ENCODE measurements around the gene MAML3. TPM values are rescaled to one million over a fixed set of nuclear protein-coding genes. Genes with fewer than 3 reads are reported as not detected.

The MAML3 gene
- total and polyA plus RNA-seq, 2 of the 13 experiments (the other 11 are each of a cell fraction or from before 2014, with no cell fraction given): 0.05 to 0.13 TPM

DNA sequence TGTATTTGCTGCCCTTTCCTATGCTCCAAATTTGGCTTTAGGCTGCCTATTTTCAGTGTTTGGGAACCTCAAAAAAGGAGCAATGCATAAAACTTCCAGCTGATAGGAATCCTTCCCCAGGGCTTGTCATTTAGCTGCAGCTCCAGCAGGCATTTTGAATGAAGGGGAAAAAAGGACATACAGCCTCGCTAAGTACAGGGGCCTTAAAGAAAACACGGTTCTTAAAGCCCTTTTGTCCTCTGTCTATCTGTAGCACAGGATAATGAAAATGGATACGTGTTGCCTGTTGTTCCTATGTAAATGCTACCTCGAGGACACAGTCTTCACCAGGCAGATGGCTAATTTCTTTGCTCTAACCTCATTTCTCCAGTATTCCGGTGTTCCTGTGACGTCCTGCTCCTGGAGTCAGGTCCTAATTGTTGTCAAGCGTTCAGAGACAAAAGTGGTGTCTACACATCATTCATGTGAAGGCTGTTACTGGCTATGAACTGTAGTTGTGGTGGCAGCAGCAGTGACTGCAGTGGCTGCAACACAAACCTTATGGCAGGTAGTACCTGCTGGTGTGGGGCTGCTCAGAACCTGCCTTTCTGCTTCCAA is 371.0 kb downstream of the MAML3 start:
- H3K79me2 ChIP-seq (ENCODE audit: insufficient read depth, low read length): no peaks in the 10 kb centered on the region
- no peaks in the 10 kb centered on the region for H4K20me1 ChIP-seq (ENCODE audit: insufficient read depth, low read length)
- BruUV-seq (replicated peaks): no TSS peak
- intact Hi-C loops (cut with micrococcal nuclease; ENCODE audit: unreplicated experiment) (no loop called here), in situ Hi-C loops (cut with HindIII; ENCODE audit: extremely low pct_ligation_motif_present, low pct_unique_long_range_greater_than_20kb) (no loop called here)
- peaks cover 37% of the 10 kb centered on the region for H3K4me1 ChIP-seq (ENCODE audit: insufficient read depth, low read length)
- no peaks in the 10 kb centered on the region for H3K36me3 ChIP-seq (replicated peaks in 1 of 2; ENCODE audit: control insufficient read depth in 1 of 2, insufficient read depth in 2 of 2, low read length in 2 of 2)
- peak overlapping the region; percentile 51 for H3K4me2 ChIP-seq (ENCODE audit: low read depth, low read length)
- H3K9ac ChIP-seq (ENCODE audit: insufficient read depth, low read depth, low read length): no peak overlapping the region
- ATAC-seq: peak; percentile 37; the same call in 2 of the 3 replicates
- DNase-seq (ENCODE audit: low spot score): no peak
- ChIA-PET POLR2A (no interaction called here), CTCF (ENCODE audit: low intra/inter-chr PET ratio, low total read pairs) (no interaction called here)
- H3K27me3 ChIP-seq (ENCODE audit: control insufficient read depth in 1 of 2, insufficient read depth in 2 of 2, low read length in 2 of 2): peaks cover 0 to 11% of the 10 kb centered on the region in 2 experiments; a peak in 2 of 5 replicates
- no peak overlapping the region for H3K27ac ChIP-seq (ENCODE audit: extremely low read length, insufficient read depth, low read length)
- 47% methylated on average over 7 of the region's 7 CpGs for WGBS (ENCODE audit: low lambda C conversion rate)
- H2AFZ ChIP-seq (ENCODE audit: low read length): no peak overlapping the region
- H3K9me3 ChIP-seq (ENCODE audit: low read length): no peaks in the 10 kb centered on the region
- FAIRE-seq: no peak
- no peak overlapping the region for H3K4me3 ChIP-seq (replicated peaks in 1 of 3; ENCODE audit: insufficient read depth in 1 of 3, low read depth in 2 of 3, low read length in 3 of 3)
- TF ChIP-seq, protein P1, sequence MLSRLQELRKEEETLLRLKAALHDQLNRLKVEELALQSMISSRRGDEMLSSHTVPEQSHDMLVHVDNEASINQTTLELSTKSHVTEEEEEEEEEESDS (CRISPR knock-in tag; IDR thresholded peaks at IDR 0.05; ENCODE audit: borderline replicate concordance): no peak
- no peak for TF ChIP-seq PHF8 (CRISPR knock-in tag; IDR thresholded peaks at IDR 0.05)
- TF ChIP-seq, protein P2, sequence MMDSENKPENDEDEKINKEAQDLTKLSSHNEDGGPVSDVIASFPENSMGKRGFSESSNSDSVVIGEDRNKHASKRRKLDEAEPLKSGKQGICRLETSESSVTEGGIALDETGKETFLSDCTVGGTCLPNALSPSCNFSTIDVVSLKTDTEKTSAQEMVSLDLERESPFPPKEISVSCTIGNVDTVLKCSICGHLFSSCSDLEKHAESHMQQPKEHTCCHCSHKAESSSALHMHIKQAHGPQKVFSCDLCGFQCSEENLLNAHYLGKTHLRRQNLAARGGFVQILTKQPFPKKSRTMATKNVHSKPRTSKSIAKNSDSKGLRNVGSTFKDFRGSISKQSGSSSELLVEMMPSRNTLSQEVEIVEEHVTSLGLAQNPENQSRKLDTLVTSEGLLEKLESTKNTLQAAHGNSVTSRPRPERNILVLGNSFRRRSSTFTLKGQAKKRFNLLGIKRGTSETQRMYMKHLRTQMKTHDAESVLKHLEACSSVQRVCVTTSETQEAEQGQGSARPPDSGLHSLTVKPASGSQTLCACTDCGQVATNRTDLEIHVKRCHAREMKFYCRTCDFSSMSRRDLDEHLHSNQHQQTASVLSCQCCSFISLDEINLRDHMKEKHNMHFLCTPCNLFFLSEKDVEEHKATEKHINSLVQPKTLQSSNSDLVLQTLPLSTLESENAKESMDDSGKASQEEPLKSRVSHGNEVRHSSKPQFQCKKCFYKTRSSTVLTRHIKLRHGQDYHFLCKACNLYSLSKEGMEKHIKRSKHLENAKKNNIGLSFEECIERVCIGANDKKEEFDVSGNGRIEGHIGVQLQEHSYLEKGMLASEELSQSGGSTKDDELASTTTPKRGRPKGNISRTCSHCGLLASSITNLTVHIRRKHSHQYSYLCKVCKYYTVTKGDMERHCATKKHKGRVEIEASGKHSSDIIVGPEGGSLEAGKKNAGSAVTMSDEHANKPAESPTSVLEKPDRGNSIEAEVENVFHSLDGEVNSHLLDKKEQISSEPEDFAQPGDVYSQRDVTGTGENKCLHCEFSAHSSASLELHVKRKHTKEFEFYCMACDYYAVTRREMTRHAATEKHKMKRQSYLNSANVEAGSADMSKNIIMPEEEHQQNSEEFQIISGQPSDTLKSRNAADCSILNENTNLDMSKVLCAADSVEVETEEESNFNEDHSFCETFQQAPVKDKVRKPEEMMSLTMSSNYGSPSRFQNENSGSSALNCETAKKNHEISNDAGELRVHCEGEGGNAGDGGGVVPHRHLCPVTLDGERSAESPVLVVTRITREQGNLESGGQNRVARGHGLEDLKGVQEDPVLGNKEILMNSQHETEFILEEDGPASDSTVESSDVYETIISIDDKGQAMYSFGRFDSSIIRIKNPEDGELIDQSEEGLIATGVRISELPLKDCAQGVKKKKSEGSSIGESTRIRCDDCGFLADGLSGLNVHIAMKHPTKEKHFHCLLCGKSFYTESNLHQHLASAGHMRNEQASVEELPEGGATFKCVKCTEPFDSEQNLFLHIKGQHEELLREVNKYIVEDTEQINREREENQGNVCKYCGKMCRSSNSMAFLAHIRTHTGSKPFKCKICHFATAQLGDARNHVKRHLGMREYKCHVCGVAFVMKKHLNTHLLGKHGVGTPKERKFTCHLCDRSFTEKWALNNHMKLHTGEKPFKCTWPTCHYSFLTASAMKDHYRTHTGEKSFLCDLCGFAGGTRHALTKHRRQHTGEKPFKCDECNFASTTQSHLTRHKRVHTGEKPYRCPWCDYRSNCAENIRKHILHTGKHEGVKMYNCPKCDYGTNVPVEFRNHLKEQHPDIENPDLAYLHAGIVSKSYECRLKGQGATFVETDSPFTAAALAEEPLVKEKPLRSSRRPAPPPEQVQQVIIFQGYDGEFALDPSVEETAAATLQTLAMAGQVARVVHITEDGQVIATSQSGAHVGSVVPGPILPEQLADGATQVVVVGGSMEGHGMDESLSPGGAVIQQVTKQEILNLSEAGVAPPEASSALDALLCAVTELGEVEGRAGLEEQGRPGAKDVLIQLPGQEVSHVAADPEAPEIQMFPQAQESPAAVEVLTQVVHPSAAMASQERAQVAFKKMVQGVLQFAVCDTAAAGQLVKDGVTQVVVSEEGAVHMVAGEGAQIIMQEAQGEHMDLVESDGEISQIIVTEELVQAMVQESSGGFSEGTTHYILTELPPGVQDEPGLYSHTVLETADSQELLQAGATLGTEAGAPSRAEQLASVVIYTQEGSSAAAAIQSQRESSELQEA (CRISPR knock-in tag; IDR thresholded peaks at IDR 0.05; ENCODE audit: not compliant biosample characterization): no peak
- TF ChIP-seq, protein P3, sequence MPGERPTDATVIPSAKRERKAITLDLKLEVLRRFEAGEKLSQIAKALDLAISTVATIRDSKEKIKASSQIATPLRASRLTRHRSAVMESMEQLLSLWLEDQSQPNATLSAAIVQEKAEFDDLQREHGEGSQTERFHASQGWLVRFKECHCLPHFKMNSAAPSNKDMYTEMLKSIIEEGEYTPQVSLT (CRISPR knock-in tag; IDR thresholded peaks at IDR 0.05; ENCODE audit: borderline replicate concordance, low read depth): no peak
- no peak for TF ChIP-seq ZNF296 (CRISPR knock-in tag; conservative IDR thresholded peaks at IDR 0.05)
- TF ChIP-seq ZNF577 (CRISPR knock-in tag; IDR thresholded peaks at IDR 0.05; ENCODE audit: borderline replicate concordance, low read depth): no peak
- TF ChIP-seq FOXK1 (CRISPR knock-in tag; IDR thresholded peaks at IDR 0.05; ENCODE audit: borderline replicate concordance, low read depth): no peak
- TF ChIP-seq, protein P4, sequence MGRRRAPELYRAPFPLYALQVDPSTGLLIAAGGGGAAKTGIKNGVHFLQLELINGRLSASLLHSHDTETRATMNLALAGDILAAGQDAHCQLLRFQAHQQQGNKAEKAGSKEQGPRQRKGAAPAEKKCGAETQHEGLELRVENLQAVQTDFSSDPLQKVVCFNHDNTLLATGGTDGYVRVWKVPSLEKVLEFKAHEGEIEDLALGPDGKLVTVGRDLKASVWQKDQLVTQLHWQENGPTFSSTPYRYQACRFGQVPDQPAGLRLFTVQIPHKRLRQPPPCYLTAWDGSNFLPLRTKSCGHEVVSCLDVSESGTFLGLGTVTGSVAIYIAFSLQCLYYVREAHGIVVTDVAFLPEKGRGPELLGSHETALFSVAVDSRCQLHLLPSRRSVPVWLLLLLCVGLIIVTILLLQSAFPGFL (CRISPR knock-in tag; IDR thresholded peaks at IDR 0.05): no peak
- no peak for TF ChIP-seq SALL2 (CRISPR knock-in tag; IDR thresholded peaks at IDR 0.05)
- no peak for TF ChIP-seq HNRNPK (IDR thresholded peaks at IDR 0.05; ENCODE audit: low read depth, low read length, poor library complexity, severe bottlenecking)
- no peak for TF ChIP-seq ZNF652 (CRISPR knock-in tag; IDR thresholded peaks at IDR 0.05; ENCODE audit: borderline replicate concordance, low read depth)
- TF ChIP-seq ZNF598 (CRISPR knock-in tag; IDR thresholded peaks at IDR 0.05; ENCODE audit: borderline replicate concordance): no peak
- TF ChIP-seq KAT7 (CRISPR knock-in tag; IDR thresholded peaks at IDR 0.05; ENCODE audit: borderline replicate concordance): no peak
- no peak for TF ChIP-seq ELF4 (CRISPR knock-in tag; IDR thresholded peaks at IDR 0.05; ENCODE audit: borderline replicate concordance)
- TF ChIP-seq TBX2 (CRISPR knock-in tag; IDR thresholded peaks at IDR 0.05; ENCODE audit: borderline replicate concordance): no peak

Data from HepG2 (cell line).